Suprapubic skin (tissue), 4 donors: ENCODE measurements around the gene HCK. TPM values are rescaled to one million over a fixed set of nuclear protein-coding genes. Genes with fewer than 3 reads are reported as not detected.

Source experiments
- DNase-seq, 2 donors: peaks; one replicate each; pipeline ENCODE4 v3.0.0-alpha.2; 2019; ENCODE audit warnings: low spot score in 2 of 2
- H3K27ac ChIP-seq: fragments of 200-600 bp; sonication (generic); one replicate; pipeline ENCODE4 v1.5.1; 2019
- H3K27me3 ChIP-seq: fragments of 200-600 bp; sonication (generic); one replicate; pipeline ENCODE4 v1.5.1; 2019
- H3K36me3 ChIP-seq: fragments of 200-600 bp; sonication (generic); one replicate; pipeline ENCODE4 v1.5.1; 2019
- H3K4me1 ChIP-seq: fragments of 200-600 bp; sonication (generic); one replicate; pipeline ENCODE4 v1.5.1; 2019
- H3K4me3 ChIP-seq: fragments of 200-600 bp; sonication (generic); one replicate; pipeline ENCODE4 v1.5.1; 2019; ENCODE audit warnings: mild to moderate bottlenecking
- H3K9me3 ChIP-seq: fragments of 200-600 bp; sonication (generic); one replicate; pipeline ENCODE4 v1.5.1; 2019
- EP300 ChIP-seq: sonication (generic); formaldehyde crosslinking; IDR thresholded peaks from one replicate; pipeline ENCODE4 v1.6.1; 2017; ENCODE audit warnings: antibody characterized with exemption
- POLR2A ChIP-seq, 2 donors: fragments of 450-650 bp; IDR thresholded peaks; one replicate each; pipeline ENCODE4 v1.6.1; 2017; ENCODE audit warnings: antibody characterized with exemption in 2 of 2, mild to moderate bottlenecking in 2 of 2, moderate library complexity in 2 of 2
- POLR2AphosphoS5 ChIP-seq, 3 donors: sonication (generic); formaldehyde crosslinking; IDR thresholded peaks; one replicate each; pipeline ENCODE4 v1.6.1; 2017; ENCODE audit warnings: antibody characterized with exemption in 3 of 3
- WGBS: methylation state at CpG from one replicate; pipeline ENCODE4 v1.1.5; 2018; 5-methylcytosine and 5-hydroxymethylcytosine counted together
- total RNA-seq, 4 donors: library from RNA; depleted of rRNA; stranded (reverse); fragments of >200 nt; gene quantifications; one replicate each; pipeline ENCODE4 v1.1.0, GENCODE V29; 2016
- TF ChIP-seq, protein P1 (sequence below), 2 donors: fragments of 200-600 bp in 1 of 2; fragments of 450-650 bp in 1 of 2; sonication (generic) in 1 of 2; IDR thresholded peaks; one replicate each; pipeline ENCODE4 v1.5.1; 2016 to 2019; ENCODE audit warnings: antibody characterized with exemption in 2 of 2, mild to moderate bottlenecking in 1 of 2, moderate library complexity in 1 of 2

The HCK gene
- total RNA-seq, 4 donors from 2014 or later: 5.0 to 10.0 (median 6.6) TPM

- no peak overlapping the region for H3K27ac ChIP-seq
- H3K27me3 ChIP-seq: peaks cover 74% of the 10 kb centered on the region
- DNase-seq: no peak
- 85% methylated on average over 3 of the region's 3 CpGs for WGBS
- H3K36me3 ChIP-seq: no peaks in the 10 kb centered on the region
- peaks cover 16% of the 10 kb centered on the region for H3K4me1 ChIP-seq
- peak overlapping the region; percentile 47 for H3K4me3 ChIP-seq
- H3K9me3 ChIP-seq: no peaks in the 10 kb centered on the region
- no peak for TF ChIP-seq EP300
- TF ChIP-seq, protein P1, sequence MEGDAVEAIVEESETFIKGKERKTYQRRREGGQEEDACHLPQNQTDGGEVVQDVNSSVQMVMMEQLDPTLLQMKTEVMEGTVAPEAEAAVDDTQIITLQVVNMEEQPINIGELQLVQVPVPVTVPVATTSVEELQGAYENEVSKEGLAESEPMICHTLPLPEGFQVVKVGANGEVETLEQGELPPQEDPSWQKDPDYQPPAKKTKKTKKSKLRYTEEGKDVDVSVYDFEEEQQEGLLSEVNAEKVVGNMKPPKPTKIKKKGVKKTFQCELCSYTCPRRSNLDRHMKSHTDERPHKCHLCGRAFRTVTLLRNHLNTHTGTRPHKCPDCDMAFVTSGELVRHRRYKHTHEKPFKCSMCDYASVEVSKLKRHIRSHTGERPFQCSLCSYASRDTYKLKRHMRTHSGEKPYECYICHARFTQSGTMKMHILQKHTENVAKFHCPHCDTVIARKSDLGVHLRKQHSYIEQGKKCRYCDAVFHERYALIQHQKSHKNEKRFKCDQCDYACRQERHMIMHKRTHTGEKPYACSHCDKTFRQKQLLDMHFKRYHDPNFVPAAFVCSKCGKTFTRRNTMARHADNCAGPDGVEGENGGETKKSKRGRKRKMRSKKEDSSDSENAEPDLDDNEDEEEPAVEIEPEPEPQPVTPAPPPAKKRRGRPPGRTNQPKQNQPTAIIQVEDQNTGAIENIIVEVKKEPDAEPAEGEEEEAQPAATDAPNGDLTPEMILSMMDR (IDR thresholded peaks at IDR 0.05): no peak
- no peak for TF ChIP-seq POLR2AphosphoS5 (IDR thresholded peaks at IDR 0.05)
- no peak for TF ChIP-seq POLR2A (IDR thresholded peaks at IDR 0.05)
These were observed 1.6 kb downstream of the HCK start for GRCh38 chr20:32053648-32054047.

GRCh38 chr20:32056708-32057483 is 4.9 kb downstream of the HCK start:
- DNase-seq: no peak
- TF ChIP-seq POLR2A (IDR thresholded peaks at IDR 0.05) (no peak), EP300 (no peak), POLR2AphosphoS5 (IDR thresholded peaks at IDR 0.05) (no peak)
- WGBS: 63% methylated on average over 10 of the region's 10 CpGs
- H3K4me3 ChIP-seq: no peak overlapping the region
- H3K27ac ChIP-seq: no peak overlapping the region
- no peaks in the 10 kb centered on the region for H3K9me3 ChIP-seq
- peaks cover 11% of the 10 kb centered on the region for H3K4me1 ChIP-seq
- H3K36me3 ChIP-seq: no peaks in the 10 kb centered on the region
- H3K27me3 ChIP-seq: peaks cover 71% of the 10 kb centered on the region

DNA sequence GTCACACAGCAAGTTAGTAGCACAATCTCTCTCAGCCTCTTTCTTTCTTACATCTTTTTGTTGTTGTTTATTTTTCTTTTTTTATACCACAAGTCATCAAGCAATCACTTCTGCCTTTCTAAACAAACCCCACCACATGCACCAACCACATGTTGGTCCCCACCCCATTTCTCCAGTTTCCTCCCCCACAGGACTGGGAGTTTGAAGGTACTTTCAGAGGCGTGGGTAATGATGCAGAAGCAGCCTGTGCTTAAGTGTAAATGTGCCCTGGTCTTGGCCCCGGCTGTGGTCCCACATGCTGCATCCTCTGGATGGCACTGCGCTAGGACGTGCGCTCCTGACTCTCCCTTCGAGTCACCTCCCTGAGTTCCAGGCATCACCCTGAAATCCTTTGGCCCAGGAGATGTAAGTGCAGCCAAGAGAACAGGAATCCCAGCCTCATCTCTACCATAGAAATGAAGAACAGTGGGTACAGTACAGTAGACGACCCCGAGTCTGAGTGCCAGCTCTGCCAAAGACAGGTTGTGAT is 5.7 kb downstream of the HCK start:
- Histone ChIP-seq H3K36me3 (no peaks in the 10 kb centered on the region), H3K4me3 (no peak overlapping the region), H3K27me3 (peaks cover 69% of the 10 kb centered on the region), H3K4me1 (peaks cover 2% of the 10 kb centered on the region), H3K27ac (no peak overlapping the region), H3K9me3 (no peaks in the 10 kb centered on the region)
- TF ChIP-seq EP300 (no peak), POLR2A (IDR thresholded peaks at IDR 0.05) (no peak), POLR2AphosphoS5 (IDR thresholded peaks at IDR 0.05) (no peak)
- TF ChIP-seq, protein P1 (IDR thresholded peaks at IDR 0.05): no peak
- DNase-seq: no peak
- 76% methylated on average over 8 of the region's 8 CpGs for WGBS

DNA sequence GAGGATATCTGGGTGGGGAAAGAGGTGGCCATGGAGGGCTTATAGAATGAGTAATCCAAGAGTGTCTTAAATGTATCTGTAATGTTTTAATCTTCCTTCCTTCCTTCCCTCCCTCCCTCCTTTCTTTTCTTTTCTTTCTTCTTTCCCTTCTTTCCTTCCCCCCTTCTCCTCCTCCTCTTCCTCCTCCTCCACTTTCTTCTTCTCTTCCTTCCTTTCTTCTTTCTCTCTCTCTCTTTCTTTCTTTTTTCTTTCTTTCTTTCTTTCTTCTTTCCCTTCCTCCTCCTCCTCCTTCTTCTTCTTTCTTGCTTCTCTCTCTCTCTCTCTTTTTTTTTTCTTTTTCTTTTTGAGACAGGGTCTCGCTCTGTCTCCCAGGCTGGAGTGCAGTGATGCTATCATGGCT is 7.1 kb downstream of the HCK start:
- no peak overlapping the region for H3K4me3 ChIP-seq
- no peaks in the 10 kb centered on the region for H3K9me3 ChIP-seq
- WGBS: 92% methylated on average over 1 of the region's 1 CpG
- DNase-seq: no peak
- peaks cover 60% of the 10 kb centered on the region for H3K27me3 ChIP-seq
- no peak overlapping the region for H3K27ac ChIP-seq
- H3K4me1 ChIP-seq: no peaks in the 10 kb centered on the region
- TF ChIP-seq POLR2A (IDR thresholded peaks at IDR 0.05) (no peak), POLR2AphosphoS5 (IDR thresholded peaks at IDR 0.05) (no peak), EP300 (no peak)
- TF ChIP-seq, protein P1 (IDR thresholded peaks at IDR 0.05): no peak
- no peaks in the 10 kb centered on the region for H3K36me3 ChIP-seq

DNA sequence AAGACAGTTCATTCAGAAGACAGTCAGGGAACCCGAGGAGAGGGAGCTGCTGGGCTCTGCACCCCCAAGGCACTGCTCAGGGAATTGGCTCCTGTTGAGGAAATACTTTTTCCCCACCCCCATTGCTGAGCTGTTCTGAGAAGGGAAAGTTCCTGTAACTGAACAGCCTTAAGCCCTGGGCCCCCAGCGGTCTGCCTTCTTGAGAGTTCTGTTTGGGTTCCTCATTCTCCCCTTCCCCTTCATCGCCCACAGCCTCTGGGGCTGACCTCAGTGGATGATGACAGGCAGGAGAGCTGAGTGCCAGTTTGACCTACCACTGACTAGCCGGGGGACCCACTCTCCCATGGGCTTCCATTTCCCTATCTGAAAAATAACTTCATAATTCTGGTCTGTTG is 10.7 kb downstream of the HCK start:
- H3K4me3 ChIP-seq: no peak overlapping the region
- H3K36me3 ChIP-seq: no peaks in the 10 kb centered on the region
- no peak for DNase-seq
- peaks cover 40% of the 10 kb centered on the region for H3K27me3 ChIP-seq
- no peak for TF ChIP-seq POLR2A (IDR thresholded peaks at IDR 0.05)
- no peak for TF ChIP-seq POLR2AphosphoS5 (IDR thresholded peaks at IDR 0.05)
- TF ChIP-seq, protein P1 (IDR thresholded peaks at IDR 0.05): no peak
- no peak for TF ChIP-seq EP300
- no peak overlapping the region for H3K27ac ChIP-seq
- no peaks in the 10 kb centered on the region for H3K4me1 ChIP-seq
- WGBS: 57% methylated on average over 4 of the region's 4 CpGs
- no peaks in the 10 kb centered on the region for H3K9me3 ChIP-seq
